NOMO-1 treated with dmso at 0.1 percent for 144 hours (cell line): ENCODE data around the gene ZNF582.
A peak's percentile ranks its signal among the peaks of the same experiment; 100 is the strongest.
"Not testable (repeated sequence)": the region's sequence is repeated elsewhere in the genome, so short reads cannot be mapped to it uniquely, and the experiment has no call there.

Source experiments
- DNase-seq: peaks from one replicate; lab custom pipeline; 2025; ENCODE audit not compliant: unreplicated experiment; lab: John Stamatoyannopoulos, UW

ZNF582 gene

GRCh38 chr19:56355517-56355916 is 37.8 kb downstream of the ZNF582 start:
- no peak for DNase-seq

GRCh38 chr19:56351208-56351607 is 42.1 kb downstream of the ZNF582 start:
- no peak for DNase-seq

GRCh38 chr19:56350416-56351045 is 42.8 kb downstream of the ZNF582 start:
- DNase-seq: peak; percentile 5

GRCh38 chr19:56348289-56348877 is 45.0 kb downstream of the ZNF582 start:
- peak; percentile 1 for DNase-seq

GRCh38 chr19:56347163-56347778 is 46.1 kb downstream of the ZNF582 start:
- DNase-seq: no peak

- DNase-seq: no peak
Measured at GRCh38 chr19:56341948-56342347, 51.4 kb downstream of the ZNF582 start.

GRCh38 chr19:56339031-56339430 is 54.3 kb downstream of the ZNF582 start:
- DNase-seq: not testable (repeated sequence)

GRCh38 chr19:56337077-56337476 is 56.3 kb downstream of the ZNF582 start:
- DNase-seq: not testable (repeated sequence)

- DNase-seq: not testable (repeated sequence)
Measured at GRCh38 chr19:56335371-56335770, 58.0 kb downstream of the ZNF582 start.

- peak; percentile 12 for DNase-seq
Measured at GRCh38 chr19:56333506-56333905, 59.8 kb downstream of the ZNF582 start.
